Psoas muscle (tissue), 8 donors: Measurements from ENCODE around the gene LMLN. TPM values are rescaled to one million over a fixed set of nuclear protein-coding genes. Genes with fewer than 3 reads are reported as not detected.
"Not testable (repeated sequence)": the region's sequence is repeated elsewhere in the genome, so short reads cannot be mapped to it uniquely, and the experiment has no call there.

Experiments
- ATAC-seq, 4 donors: fragments of 200-7000 bp; cut with Tn5 transposase; one replicate each; pipeline ENCODE4 v1.9.1; 2020; ENCODE audit warnings: moderate library complexity in 3 of 4, mild to moderate bottlenecking in 2 of 4
- DNase-seq, 2 donors: peaks; one replicate each; pipeline ENCODE4 v3.0.0-alpha.2; 2020
- H3K27ac ChIP-seq: fragments of 200-600 bp; one replicate; pipeline ENCODE4 v1.8.0; 2022
- H3K27me3 ChIP-seq, 3 donors: fragments of 200-600 bp in 1 of 3; one replicate each; pipeline versions ENCODE4 v1.6.1 to v1.8.0; 2013 to 2022; ENCODE audit warnings: low read length in 2 of 3, mild to moderate bottlenecking in 2 of 3, moderate library complexity in 1 of 3; ENCODE audit not compliant: insufficient read depth in 3 of 3
- H3K36me3 ChIP-seq, 2 donors: fragments of 200-600 bp in 1 of 2; one replicate each; pipeline versions ENCODE4 v1.6.1 to v1.8.0; 2013 to 2022; ENCODE audit warnings: low read depth in 1 of 2, mild to moderate bottlenecking in 1 of 2, moderate library complexity in 1 of 2; ENCODE audit not compliant: insufficient read depth in 1 of 2
- H3K4me1 ChIP-seq: fragments of 200-600 bp; one replicate; pipeline ENCODE4 v1.8.0; 2022
- H3K4me3 ChIP-seq: fragments of 200-600 bp; one replicate; pipeline ENCODE4 v1.8.0; 2022; ENCODE audit warnings: mild to moderate bottlenecking
- H3K9me3 ChIP-seq: fragments of 200-600 bp; one replicate; pipeline ENCODE4 v1.8.0; 2022
- WGBS, 3 donors: extraction: QIAGEN DNeasy Blood & Tissue Kit; methylation state at CpG; one replicate each; pipeline versions ENCODE4 v1.1.6 to v1.1.7; 2013; 5-methylcytosine and 5-hydroxymethylcytosine counted together
- intact Hi-C, 2 donors: fragments of 100-400 bp; cut with DNase I; formaldehyde crosslinking; loops; one replicate each; pipeline versions ENCODE4 v1.11.0 to v1.14.2; 2022
- long read RNA-seq, 2 donors: library from polyadenylated mRNA; unstranded; transcript quantifications; one replicate each; pipeline ENCODE4 v2.0.0, GENCODE V29; 2021
- polyA plus RNA-seq, 3 donors: library from polyadenylated mRNA; stranded (reverse); fragments of 200-250 nt; gene quantifications; one replicate each; pipeline ENCODE4 v1.2.3, GENCODE V29; 2013
- total RNA-seq, 4 donors: library from RNA; stranded (reverse); fragmentation: NEBNext Ultra II Directional in 2 of 4; extraction: Animal tissue kit (Norgen Biotek cat#: 25700) in 2 of 4; gene quantifications; one replicate each; pipeline versions ENCODE4 v1.2.1 to v1.2.4, GENCODE V29; 2021 to 2023
- TF ChIP-seq, protein P1 (sequence below): fragments of 200-600 bp; IDR thresholded peaks from one replicate; pipeline ENCODE4 v1.8.0; 2022; ENCODE audit warnings: antibody characterized with exemption
- donor health status: healthy with polysubstance abuse.
- donor health status: DM: no; HTN: no; CAD: no; lungs with moderate emphysema.
- donor health status: Bipolar disorder and iron deficiency.
- donor health status: healthy.
- donor health status: DM: yes; HTN: yes; CAD: no.
- donor health status: DM: no; HTN: no; CAD: no.
- donor health status: DM: no; HTN: no; CAD: no.
- donor health status: DM: yes; HTN: yes; CAD: no.

LMLN gene
- total RNA-seq (1 to 10 TPM; 2.9 to 7.5 (median 5.0) TPM), polyA plus RNA-seq (1 to 10 TPM; 1.5 to 8.3 (median 2.6) TPM)
- long read RNA-seq, donor 1, full-length matches to known transcripts: 2 of 4 reads
- long read RNA-seq, donor 1, partial matches to known transcripts: 0 of 4 reads
- long read RNA-seq, donor 1, other reads (novel, unspliced or antisense): 2 of 4 reads
- long read RNA-seq, donor 2, full-length matches to known transcripts: 3 of 9 reads
- long read RNA-seq, donor 2, partial matches to known transcripts: 2 of 9 reads
- long read RNA-seq, donor 2, other reads (novel, unspliced or antisense): 4 of 9 reads

GRCh38 chr3:197959891-197960693 is at the start of gene LMLN:
Gene LMLN (plus strand): TSS chr3:197960217. CDS start chr3:197960246, 29 bp downstream.
- intact Hi-C loops: no loop called here
- Histone ChIP-seq H3K4me3 (peak within 1 kb of the TSS; percentile 84), H3K9me3 (no peaks in the 10 kb centered on the region), H3K27me3 (no peaks in the 10 kb centered on the region), H3K4me1 (peaks cover 16% of the 10 kb centered on the region), H3K27ac (peak within 1 kb of the TSS; percentile 81), H3K36me3 (peaks cover 2 to 21% of the 10 kb centered on the region in 2 donors)
- peak; percentile 99 for ATAC-seq
- TF ChIP-seq, protein P1, sequence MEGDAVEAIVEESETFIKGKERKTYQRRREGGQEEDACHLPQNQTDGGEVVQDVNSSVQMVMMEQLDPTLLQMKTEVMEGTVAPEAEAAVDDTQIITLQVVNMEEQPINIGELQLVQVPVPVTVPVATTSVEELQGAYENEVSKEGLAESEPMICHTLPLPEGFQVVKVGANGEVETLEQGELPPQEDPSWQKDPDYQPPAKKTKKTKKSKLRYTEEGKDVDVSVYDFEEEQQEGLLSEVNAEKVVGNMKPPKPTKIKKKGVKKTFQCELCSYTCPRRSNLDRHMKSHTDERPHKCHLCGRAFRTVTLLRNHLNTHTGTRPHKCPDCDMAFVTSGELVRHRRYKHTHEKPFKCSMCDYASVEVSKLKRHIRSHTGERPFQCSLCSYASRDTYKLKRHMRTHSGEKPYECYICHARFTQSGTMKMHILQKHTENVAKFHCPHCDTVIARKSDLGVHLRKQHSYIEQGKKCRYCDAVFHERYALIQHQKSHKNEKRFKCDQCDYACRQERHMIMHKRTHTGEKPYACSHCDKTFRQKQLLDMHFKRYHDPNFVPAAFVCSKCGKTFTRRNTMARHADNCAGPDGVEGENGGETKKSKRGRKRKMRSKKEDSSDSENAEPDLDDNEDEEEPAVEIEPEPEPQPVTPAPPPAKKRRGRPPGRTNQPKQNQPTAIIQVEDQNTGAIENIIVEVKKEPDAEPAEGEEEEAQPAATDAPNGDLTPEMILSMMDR: no peak
- peak; percentile 96 to 98 for DNase-seq
- 0% methylated on average over 57 to 62 of the region's 62 CpGs for WGBS, 3 donors

DNA sequence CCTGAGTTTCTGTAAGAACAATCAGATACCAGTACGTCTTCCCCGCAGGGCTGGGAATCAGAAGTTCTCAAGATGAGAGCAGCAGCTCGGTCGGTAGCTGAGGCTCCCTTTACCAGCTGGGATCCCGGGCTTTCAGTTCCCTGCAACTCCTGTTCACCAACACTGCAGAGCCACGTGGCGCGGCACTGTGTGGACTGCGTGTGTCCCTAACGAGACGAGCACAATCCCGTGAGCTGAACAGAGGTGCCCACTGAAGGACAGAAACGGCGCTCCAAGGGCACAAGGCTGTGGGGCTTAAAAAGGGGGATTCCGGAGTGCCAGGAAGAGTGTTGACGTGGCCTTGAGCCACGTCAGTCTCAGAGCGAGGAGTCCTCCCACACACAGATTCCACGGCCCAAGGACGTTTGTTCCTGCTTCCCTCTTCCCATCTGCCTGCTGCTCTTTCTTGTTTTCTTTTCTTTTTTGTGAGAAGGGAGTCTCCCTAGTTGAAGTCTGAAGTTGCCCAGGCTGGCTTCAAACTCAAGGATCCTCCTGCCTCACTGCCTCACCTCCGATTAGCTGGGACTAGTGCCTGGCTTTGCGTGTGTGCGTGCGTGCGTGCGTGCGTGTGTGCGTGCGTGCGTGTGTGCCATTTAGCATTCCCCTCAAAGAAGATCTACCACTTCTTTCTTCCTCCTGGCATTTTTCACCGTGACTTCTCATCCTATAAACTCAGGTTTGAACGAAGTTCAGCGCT is 47.1 kb upstream of the LMLN start:
- ATAC-seq: no peak
- peak in 1 of 2 donors; percentile 16 for DNase-seq
- no peak overlapping the region for H3K27ac ChIP-seq

DNA sequence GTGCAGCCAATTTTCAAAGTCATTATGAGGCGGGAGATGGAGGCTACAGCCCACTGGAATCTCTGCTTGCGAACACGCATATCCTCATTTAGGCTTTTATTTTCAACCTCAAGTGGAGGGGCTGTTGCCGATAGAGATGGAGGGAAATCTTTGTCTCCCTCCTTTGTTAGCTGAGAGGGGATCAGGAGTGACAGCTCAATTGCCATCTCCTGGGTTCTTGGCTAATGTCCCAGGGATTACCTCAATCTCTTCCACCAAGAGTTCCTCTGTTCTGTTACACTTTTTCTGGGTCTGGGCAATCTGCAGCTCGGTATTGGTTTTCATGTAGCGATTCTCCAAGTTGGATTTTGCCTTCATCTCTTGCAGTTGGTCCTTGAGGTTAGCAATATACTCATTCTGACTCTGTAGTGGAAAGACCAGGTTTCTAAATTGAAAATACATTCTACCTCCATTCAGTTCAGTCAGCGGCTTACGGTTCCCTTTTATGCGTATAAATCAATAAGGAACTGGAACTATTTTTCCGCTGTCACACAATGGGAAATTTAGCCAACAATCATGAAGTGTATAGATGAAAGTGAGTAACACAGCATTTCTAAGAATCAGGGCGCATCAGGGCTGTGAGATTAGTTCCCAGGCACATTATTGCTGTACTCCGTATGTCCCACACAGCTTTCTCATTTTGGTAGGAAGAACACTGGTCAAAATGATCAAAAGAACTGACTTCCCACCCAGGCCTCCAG is 46.2 kb upstream of the LMLN start:
- DNase-seq: no peak
- 91 to 94% (median 93%) methylated on average over 12 of the region's 12 CpGs for WGBS, 3 donors
- intact Hi-C loops: no loop called here
- H3K9me3 ChIP-seq: no peaks in the 10 kb centered on the region
- H3K27me3 ChIP-seq: no peaks in the 10 kb centered on the region
- TF ChIP-seq, protein P1: no peak
- H3K4me1 ChIP-seq: no peaks in the 10 kb centered on the region
- no peak overlapping the region for H3K4me3 ChIP-seq
- no peaks in the 10 kb centered on the region for H3K36me3 ChIP-seq
- no peak overlapping the region for H3K27ac ChIP-seq
- ATAC-seq: no peak

More for the DNA sequence above, 47.1 kb upstream of the LMLN start:
- TF ChIP-seq, protein P1: no peak
- Histone ChIP-seq H3K36me3 (no peaks in the 10 kb centered on the region), H3K27me3 (no peaks in the 10 kb centered on the region), H3K9me3 (no peaks in the 10 kb centered on the region), H3K4me1 (no peaks in the 10 kb centered on the region), H3K4me3 (no peak overlapping the region)
- WGBS, 3 donors: 90 to 91% (median 90%) methylated on average over 33 of the region's 33 CpGs
- intact Hi-C loops: no loop called here

- intact Hi-C loops, H3K27me3 ChIP-seq, H3K36me3 ChIP-seq, H3K4me3 ChIP-seq, H3K9me3 ChIP-seq, ATAC-seq, H3K4me1 ChIP-seq, DNase-seq, H3K27ac ChIP-seq: not testable (repeated sequence)
- 86 to 96% (median 89%) methylated on average over 22 of the region's 24 CpGs for WGBS, 3 donors
These were observed 38.4 kb upstream of the LMLN start for GRCh38 chr3:197921429-197922275.
